ENCODE results near the gene LPGAT1. TPM values are rescaled to one million over a fixed set of nuclear protein-coding genes. Genes with fewer than 3 reads are reported as not detected.

The LPGAT1 gene
- total RNA-seq, 1 donor from 2014 or later: 34.7 TPM

Other genes with a start within 250 kb of the LPGAT1 start
- 3.9 TPM for gene NEK2, start 155.1 kb downstream of the LPGAT1 start, total RNA-seq (ENCODE audit: unreplicated experiment)
- gene INTS7, start 204.8 kb upstream of the LPGAT1 start, total RNA-seq (ENCODE audit: unreplicated experiment): 8.9 TPM
- gene DTL, start 205.0 kb upstream of the LPGAT1 start, total RNA-seq (ENCODE audit: unreplicated experiment): 11.6 TPM

All from endothelial cell (in vitro differentiated cells).